Keratinocyte (primary cell): ENCODE results near the gene WDR7. TPM values are rescaled to one million over a fixed set of nuclear protein-coding genes. Genes with fewer than 3 reads are reported as not detected.

Source experiments
- DNase-seq: peaks from one replicate; pipeline ENCODE4 v3.0.0-alpha.2; 2011; ENCODE audit warnings: low read depth, missing footprints, low spot score
- FAIRE-seq: peaks from 2 replicates; lab custom pipeline; 2011; peaks lifted over from hg19 to GRCh38; lab: Jason Lieb, UNC
- H2AFZ ChIP-seq: 2 replicates; pipeline ENCODE4 v1.6.0; 2012; ENCODE audit warnings: low read length, control low read depth, inconsistent platforms; ENCODE audit not compliant: control insufficient read depth
- H3K27ac ChIP-seq: 2 replicates; pipeline ENCODE4 v1.5.1; 2011; ENCODE audit warnings: low read length; ENCODE audit not compliant: control insufficient read depth, insufficient read depth
- H3K27me3 ChIP-seq: 3 replicates; pipeline ENCODE4 v1.6.0; 2011; ENCODE audit warnings: low read length; ENCODE audit not compliant: control insufficient read depth, insufficient read depth; ENCODE audit errors: extremely low read depth
- H3K36me3 ChIP-seq, 2 experiments: 2 replicates in 1 of 2; 3 replicates in 1 of 2; pipeline ENCODE4 v1.5.1; 2011; ENCODE audit warnings: low read length in 2 of 2, mild to moderate bottlenecking in 1 of 2; ENCODE audit not compliant: control insufficient read depth in 2 of 2, insufficient read depth in 2 of 2; ENCODE audit errors: extremely low read depth in 1 of 2
- H3K4me1 ChIP-seq: 3 replicates; pipeline ENCODE4 v1.5.1; 2011; ENCODE audit warnings: low read length; ENCODE audit not compliant: control insufficient read depth, insufficient read depth; ENCODE audit errors: extremely low read depth
- H3K4me2 ChIP-seq: 3 replicates; pipeline ENCODE4 v1.6.0; 2011; ENCODE audit warnings: low read depth, low read length; ENCODE audit not compliant: control insufficient read depth, insufficient read depth; ENCODE audit errors: extremely low read depth
- H3K4me3 ChIP-seq, 3 experiments: fragments of 200-600 bp in 1 of 3; sonication (generic) in 1 of 3; 2 replicates in 2 of 3; 3 replicates in 1 of 3; pipeline ENCODE4 v1.5.1; 2011 to 2016; ENCODE audit warnings: low read length in 3 of 3, mild to moderate bottlenecking in 3 of 3, control low read depth in 2 of 3, inconsistent platforms in 1 of 3, low read depth in 1 of 3, mixed read lengths in 1 of 3, mixed run types in 1 of 3, moderate library complexity in 1 of 3; ENCODE audit not compliant: control insufficient read depth in 2 of 3, insufficient read depth in 2 of 3; ENCODE audit errors: extremely low read depth in 1 of 3
- H3K79me2 ChIP-seq: 2 replicates; pipeline ENCODE4 v1.6.0; 2012; ENCODE audit warnings: low read length; ENCODE audit not compliant: control insufficient read depth, insufficient read depth
- H3K9ac ChIP-seq: 3 replicates; pipeline ENCODE4 v1.6.0; 2011; ENCODE audit warnings: low read length; ENCODE audit not compliant: control insufficient read depth, insufficient read depth; ENCODE audit errors: extremely low read depth
- H3K9me1 ChIP-seq: 3 replicates; pipeline ENCODE4 v1.6.0; 2011; ENCODE audit warnings: low read length; ENCODE audit not compliant: control insufficient read depth, insufficient read depth; ENCODE audit errors: extremely low read depth
- H3K9me3 ChIP-seq: 2 replicates; pipeline ENCODE4 v1.5.1; 2012; ENCODE audit warnings: low read depth, low read length; ENCODE audit not compliant: control insufficient read depth
- H4K20me1 ChIP-seq: 3 replicates; pipeline ENCODE4 v1.6.0; 2011; ENCODE audit warnings: low read length; ENCODE audit not compliant: control insufficient read depth, insufficient read depth; ENCODE audit errors: extremely low read depth
- CTCF ChIP-seq, 3 experiments: IDR thresholded peaks in 1 of 3; conservative IDR thresholded peaks in 1 of 3; optimal IDR thresholded peaks in 1 of 3; 2 replicates in 2 of 3; 3 replicates in 1 of 3; pipeline versions ENCODE3 to v1.5.1; 2011; ENCODE audit warnings: low read length in 3 of 3, mild to moderate bottlenecking in 3 of 3, moderate library complexity in 2 of 3, control low read depth in 1 of 3, inconsistent platforms in 1 of 3; ENCODE audit not compliant: insufficient read depth in 2 of 3; ENCODE audit errors: extremely low read depth in 1 of 3
- EZH2 ChIP-seq: IDR thresholded peaks from one replicate; pipeline ENCODE4 v1.6.1; 2012; ENCODE audit warnings: inconsistent platforms, mild to moderate bottlenecking, low read length, moderate library complexity
- dilution Hi-C: fragments of 300-500 bp; cut with MboI; formaldehyde crosslinking; loops from one replicate; pipeline ENCODE4 v1.7.0; 2020; ENCODE audit warnings: low sequenced_read_pairs; ENCODE audit not compliant: extremely low pct_ligation_motif_present
- polyA plus RNA-seq, 5 experiments: library from polyadenylated mRNA; depleted of rRNA in 3 of 5; stranded (reverse) in 3 of 5; stranded (forward) in 1 of 5; unstranded in 1 of 5; fragments of >200 nt; gene quantifications; 1 replicate in 1 of 5; 2 replicates in 3 of 5; 3 replicates in 1 of 5; pipeline versions ENCODE4 v1.2.1 to v1.2.3, GENCODE V29; 2011 to 2012; ENCODE audit warnings: missing spikeins in 2 of 5, low read depth in 1 of 5, low replicate concordance in 1 of 5

The WDR7 gene
- polyA plus RNA-seq, 1 donor (not counting 4 experiments of a cell fraction or from before 2014, with no cell fraction given) = 6.9 TPM

- no peaks in the 10 kb centered on the region for H3K27me3 ChIP-seq
- DNase-seq (no peak), FAIRE-seq (no peak)
- H3K9me1 ChIP-seq = no peaks in the 10 kb centered on the region
- dilution Hi-C loops = no loop called here
- no peak overlapping the region for H3K4me3 ChIP-seq
- no peak overlapping the region for H2AFZ ChIP-seq
- no peaks in the 10 kb centered on the region for H3K79me2 ChIP-seq
- no peak overlapping the region for H3K27ac ChIP-seq
- H3K9me3 ChIP-seq = no peaks in the 10 kb centered on the region
- no peaks in the 10 kb centered on the region for H3K36me3 ChIP-seq
- H3K4me2 ChIP-seq = no peak overlapping the region
- no peak overlapping the region for H3K9ac ChIP-seq
- H4K20me1 ChIP-seq = no peaks in the 10 kb centered on the region
- TF ChIP-seq CTCF (optimal IDR thresholded peaks at IDR 0.05 in 1 of 3, IDR thresholded peaks at IDR 0.05 in 1 of 3, conservative IDR thresholded peaks at IDR 0.05 in 1 of 3; ENCODE audit: extremely low read depth in 1 of 3, insufficient read depth in 2 of 3, low read length in 3 of 3) (no peak), EZH2 (no peak)
- no peaks in the 10 kb centered on the region for H3K4me1 ChIP-seq
Observed at GRCh38 chr18:56844556-56844955, 193.4 kb downstream of the WDR7 start.

GRCh38 chr18:56851774-56852173 is 200.6 kb downstream of the WDR7 start:
- Histone ChIP-seq H3K27ac (no peak overlapping the region), H3K4me2 (no peak overlapping the region), H2AFZ (no peak overlapping the region), H3K9me3 (no peaks in the 10 kb centered on the region), H3K79me2 (no peaks in the 10 kb centered on the region), H3K27me3 (no peaks in the 10 kb centered on the region), H3K4me3 (no peak overlapping the region), H3K36me3 (no peaks in the 10 kb centered on the region), H3K4me1 (no peaks in the 10 kb centered on the region), H4K20me1 (no peaks in the 10 kb centered on the region), H3K9ac (no peak overlapping the region), H3K9me1 (no peaks in the 10 kb centered on the region)
- dilution Hi-C loops = no loop called here
- TF ChIP-seq EZH2 (no peak), CTCF (optimal IDR thresholded peaks at IDR 0.05 in 1 of 3, IDR thresholded peaks at IDR 0.05 in 1 of 3, conservative IDR thresholded peaks at IDR 0.05 in 1 of 3; ENCODE audit: extremely low read depth in 1 of 3, insufficient read depth in 2 of 3, low read length in 3 of 3) (no peak)
- FAIRE-seq (no peak), DNase-seq (no peak)
